ENCODE measurements around the gene CDC14A. TPM values are rescaled to one million over a fixed set of nuclear protein-coding genes. Genes with fewer than 3 reads are reported as not detected.
A peak's percentile ranks its signal among the peaks of the same experiment; 100 is the strongest.

Gene CDC14A
- total RNA-seq, 1 experiment from 2014 or later = 6.8 TPM

DNA sequence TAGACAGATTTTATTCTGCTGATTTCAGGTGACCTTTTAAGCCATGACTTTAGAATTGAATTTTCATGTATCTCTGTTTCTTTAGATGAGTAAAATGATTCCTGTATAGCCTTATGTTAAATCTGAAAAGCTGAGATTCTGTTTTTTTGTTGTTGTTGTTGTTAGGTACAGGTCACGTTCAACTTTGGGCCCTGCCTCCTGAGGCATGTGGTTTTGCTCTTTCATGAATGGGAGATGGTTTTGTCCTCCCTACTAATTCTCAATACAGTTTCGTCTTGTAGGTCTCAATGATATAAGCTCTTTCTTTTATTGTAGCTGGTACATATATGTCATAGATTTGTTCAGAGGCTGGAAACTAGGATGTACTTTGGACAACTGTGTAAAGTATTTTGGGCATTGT lies 79.6 kb downstream of the CDC14A start:
- no peak overlapping the region for H3K4me3 ChIP-seq (ENCODE audit: low read depth, low read length, poor library complexity, severe bottlenecking)
- no peak for DNase-seq (ENCODE audit: low spot score)
- no peak overlapping the region for H3K27ac ChIP-seq (ENCODE audit: low read depth, low read length, poor library complexity, severe bottlenecking)
- BruUV-seq (replicated peaks) = no TSS peak
- H3K4me1 ChIP-seq (ENCODE audit: insufficient read depth, low read length, poor library complexity, severe bottlenecking) = peaks cover 11% of the 10 kb centered on the region
- CTCF ChIA-PET = interaction anchor here (0.5 kb wide), 1 partner anchor 25 kb away, joined by 6 read pairs; no protein-coding TSS in a partner anchor
- POLR2A ChIA-PET (ENCODE audit: low non-redundant PET) = no interaction called here
- H3K27me3 ChIP-seq (replicated peaks; ENCODE audit: insufficient read depth, low read depth, low read length, poor library complexity) = no peaks in the 10 kb centered on the region
- TF ChIP-seq, protein P1, sequence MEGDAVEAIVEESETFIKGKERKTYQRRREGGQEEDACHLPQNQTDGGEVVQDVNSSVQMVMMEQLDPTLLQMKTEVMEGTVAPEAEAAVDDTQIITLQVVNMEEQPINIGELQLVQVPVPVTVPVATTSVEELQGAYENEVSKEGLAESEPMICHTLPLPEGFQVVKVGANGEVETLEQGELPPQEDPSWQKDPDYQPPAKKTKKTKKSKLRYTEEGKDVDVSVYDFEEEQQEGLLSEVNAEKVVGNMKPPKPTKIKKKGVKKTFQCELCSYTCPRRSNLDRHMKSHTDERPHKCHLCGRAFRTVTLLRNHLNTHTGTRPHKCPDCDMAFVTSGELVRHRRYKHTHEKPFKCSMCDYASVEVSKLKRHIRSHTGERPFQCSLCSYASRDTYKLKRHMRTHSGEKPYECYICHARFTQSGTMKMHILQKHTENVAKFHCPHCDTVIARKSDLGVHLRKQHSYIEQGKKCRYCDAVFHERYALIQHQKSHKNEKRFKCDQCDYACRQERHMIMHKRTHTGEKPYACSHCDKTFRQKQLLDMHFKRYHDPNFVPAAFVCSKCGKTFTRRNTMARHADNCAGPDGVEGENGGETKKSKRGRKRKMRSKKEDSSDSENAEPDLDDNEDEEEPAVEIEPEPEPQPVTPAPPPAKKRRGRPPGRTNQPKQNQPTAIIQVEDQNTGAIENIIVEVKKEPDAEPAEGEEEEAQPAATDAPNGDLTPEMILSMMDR (conservative IDR thresholded peaks at IDR 0.05; ENCODE audit: low read depth, low read length) = no peak
- no peak for TF ChIP-seq EZH2 (IDR thresholded peaks at IDR 0.05; ENCODE audit: borderline replicate concordance, low read depth, low read length, poor library complexity, severe bottlenecking)
- H3K36me3 ChIP-seq (ENCODE audit: insufficient read depth, low read length, poor library complexity, severe bottlenecking) = no peaks in the 10 kb centered on the region
- H3K9me3 ChIP-seq (ENCODE audit: low read depth, low read length, poor library complexity, severe bottlenecking) = no peaks in the 10 kb centered on the region
- intact Hi-C loops (cut with micrococcal nuclease; ENCODE audit: unreplicated experiment) = no loop called here

DNA sequence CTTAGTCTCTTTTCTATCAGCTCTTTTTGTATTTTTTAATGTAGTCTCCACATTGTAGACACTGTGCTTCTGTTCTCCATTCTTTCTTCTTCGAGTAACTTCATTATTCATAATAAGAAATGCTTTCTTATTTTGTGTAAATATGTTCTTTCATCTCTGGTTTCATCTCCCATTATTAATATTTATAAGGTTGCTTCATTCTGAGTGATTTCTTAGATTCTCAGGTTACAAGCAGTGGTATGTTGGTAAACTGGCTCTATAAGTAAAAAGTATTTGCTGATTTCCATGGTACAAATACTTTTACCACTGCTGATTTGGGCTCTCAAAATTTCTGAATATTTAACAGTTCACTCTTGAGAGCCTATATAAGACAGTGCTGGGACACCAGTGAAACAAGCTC lies 81.3 kb downstream of the CDC14A start:
- DNase-seq (ENCODE audit: low spot score) = no peak
- no TSS peak for BruUV-seq (replicated peaks)
- Histone ChIP-seq H3K27ac (ENCODE audit: low read depth, low read length, poor library complexity, severe bottlenecking) (peak overlapping the region; percentile 32), H3K4me1 (ENCODE audit: insufficient read depth, low read length, poor library complexity, severe bottlenecking) (peaks cover 11% of the 10 kb centered on the region), H3K9me3 (ENCODE audit: low read depth, low read length, poor library complexity, severe bottlenecking) (no peaks in the 10 kb centered on the region), H3K4me3 (ENCODE audit: low read depth, low read length, poor library complexity, severe bottlenecking) (no peak overlapping the region), H3K27me3 (replicated peaks; ENCODE audit: insufficient read depth, low read depth, low read length, poor library complexity) (no peaks in the 10 kb centered on the region), H3K36me3 (ENCODE audit: insufficient read depth, low read length, poor library complexity, severe bottlenecking) (no peaks in the 10 kb centered on the region)
- ChIA-PET CTCF (no interaction called here), POLR2A (ENCODE audit: low non-redundant PET) (no interaction called here)
- intact Hi-C loops (cut with micrococcal nuclease; ENCODE audit: unreplicated experiment) = no loop called here
- no peak for TF ChIP-seq EZH2 (IDR thresholded peaks at IDR 0.05; ENCODE audit: borderline replicate concordance, low read depth, low read length, poor library complexity, severe bottlenecking)
- TF ChIP-seq, protein P1 (conservative IDR thresholded peaks at IDR 0.05; ENCODE audit: low read depth, low read length) = no peak

DNA sequence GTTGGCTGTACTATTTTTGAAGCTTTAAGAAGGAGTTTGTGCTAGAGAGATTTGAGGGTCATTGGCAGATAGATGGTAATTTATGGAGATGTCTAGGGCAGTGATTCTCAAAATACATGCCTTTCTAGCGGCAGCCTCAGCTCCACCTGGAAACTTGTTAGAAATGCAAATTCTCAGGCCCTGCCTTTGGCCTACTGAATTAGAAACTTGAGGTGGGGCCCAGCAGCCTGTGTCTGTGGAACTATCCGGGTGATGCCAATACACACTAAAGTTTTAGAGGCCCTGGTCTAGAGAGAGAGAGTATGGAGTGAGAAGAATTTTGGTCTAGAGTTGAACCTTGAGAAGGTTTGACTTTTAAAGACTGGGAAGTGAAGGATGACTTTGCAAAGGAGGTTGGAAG lies 82.5 kb downstream of the CDC14A start:
- no peaks in the 10 kb centered on the region for H3K36me3 ChIP-seq (ENCODE audit: insufficient read depth, low read length, poor library complexity, severe bottlenecking)
- H3K27ac ChIP-seq (ENCODE audit: low read depth, low read length, poor library complexity, severe bottlenecking) = no peak overlapping the region
- H3K4me1 ChIP-seq (ENCODE audit: insufficient read depth, low read length, poor library complexity, severe bottlenecking) = peaks cover 11% of the 10 kb centered on the region
- H3K9me3 ChIP-seq (ENCODE audit: low read depth, low read length, poor library complexity, severe bottlenecking) = no peaks in the 10 kb centered on the region
- no peak for DNase-seq (ENCODE audit: low spot score)
- H3K27me3 ChIP-seq (replicated peaks; ENCODE audit: insufficient read depth, low read depth, low read length, poor library complexity) = no peaks in the 10 kb centered on the region
- BruUV-seq (replicated peaks) = no TSS peak
- ChIA-PET CTCF (no interaction called here), POLR2A (ENCODE audit: low non-redundant PET) (no interaction called here)
- TF ChIP-seq, protein P1 (conservative IDR thresholded peaks at IDR 0.05; ENCODE audit: low read depth, low read length) = no peak
- H3K4me3 ChIP-seq (ENCODE audit: low read depth, low read length, poor library complexity, severe bottlenecking) = no peak overlapping the region
- intact Hi-C loops (cut with micrococcal nuclease; ENCODE audit: unreplicated experiment) = no loop called here
